ENCODE measurements around the gene ATXN10.
"Not testable (repeated sequence)": the region's sequence is repeated elsewhere in the genome, so short reads cannot be mapped to it uniquely, and the experiment has no call there.

ATXN10 gene, protein sequence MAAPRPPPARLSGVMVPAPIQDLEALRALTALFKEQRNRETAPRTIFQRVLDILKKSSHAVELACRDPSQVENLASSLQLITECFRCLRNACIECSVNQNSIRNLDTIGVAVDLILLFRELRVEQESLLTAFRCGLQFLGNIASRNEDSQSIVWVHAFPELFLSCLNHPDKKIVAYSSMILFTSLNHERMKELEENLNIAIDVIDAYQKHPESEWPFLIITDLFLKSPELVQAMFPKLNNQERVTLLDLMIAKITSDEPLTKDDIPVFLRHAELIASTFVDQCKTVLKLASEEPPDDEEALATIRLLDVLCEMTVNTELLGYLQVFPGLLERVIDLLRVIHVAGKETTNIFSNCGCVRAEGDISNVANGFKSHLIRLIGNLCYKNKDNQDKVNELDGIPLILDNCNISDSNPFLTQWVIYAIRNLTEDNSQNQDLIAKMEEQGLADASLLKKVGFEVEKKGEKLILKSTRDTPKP

DNA sequence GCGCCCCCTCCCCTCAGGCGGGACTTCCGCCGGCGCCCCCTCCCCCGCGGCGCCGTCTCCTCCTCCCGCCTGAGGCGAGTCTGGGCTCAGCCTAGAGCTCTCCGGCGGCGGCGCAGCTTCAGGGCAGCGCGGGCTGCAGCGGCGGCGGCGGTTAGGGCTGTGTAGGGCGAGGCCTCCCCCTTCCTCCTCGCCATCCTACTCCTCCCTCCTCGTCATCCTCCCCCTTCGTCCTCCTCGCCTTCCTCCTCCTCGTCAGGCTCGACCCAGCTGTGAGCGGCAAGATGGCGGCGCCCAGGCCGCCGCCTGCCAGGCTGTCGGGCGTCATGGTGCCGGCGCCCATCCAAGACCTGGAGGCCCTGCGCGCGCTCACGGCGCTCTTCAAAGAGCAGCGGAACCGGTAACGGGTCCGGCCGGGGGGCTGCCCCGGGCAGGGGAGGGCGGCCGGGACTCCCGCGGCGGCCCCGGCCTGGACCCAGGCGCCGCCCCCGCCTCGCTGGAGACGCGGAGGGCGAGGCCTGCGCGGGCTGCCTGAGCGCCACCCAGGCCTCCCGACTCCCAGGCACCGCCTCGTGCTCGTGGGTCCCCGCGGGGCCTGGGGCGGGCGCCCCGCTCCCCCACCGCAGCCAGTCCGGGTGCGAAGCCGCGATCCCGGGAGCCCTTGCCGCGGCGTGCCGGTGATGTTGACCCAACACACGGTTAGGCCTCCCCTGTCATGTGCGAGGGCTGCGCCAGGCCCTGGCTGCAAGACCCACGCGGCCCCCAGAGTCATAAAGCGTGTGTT lies at the start of gene ATXN10:
ATXN10 (plus strand) TSS at position 52 of the 781 bp plus-strand sequence; CDS start at position 282, 230 bp downstream.
- no peak for DNase-seq

DNA sequence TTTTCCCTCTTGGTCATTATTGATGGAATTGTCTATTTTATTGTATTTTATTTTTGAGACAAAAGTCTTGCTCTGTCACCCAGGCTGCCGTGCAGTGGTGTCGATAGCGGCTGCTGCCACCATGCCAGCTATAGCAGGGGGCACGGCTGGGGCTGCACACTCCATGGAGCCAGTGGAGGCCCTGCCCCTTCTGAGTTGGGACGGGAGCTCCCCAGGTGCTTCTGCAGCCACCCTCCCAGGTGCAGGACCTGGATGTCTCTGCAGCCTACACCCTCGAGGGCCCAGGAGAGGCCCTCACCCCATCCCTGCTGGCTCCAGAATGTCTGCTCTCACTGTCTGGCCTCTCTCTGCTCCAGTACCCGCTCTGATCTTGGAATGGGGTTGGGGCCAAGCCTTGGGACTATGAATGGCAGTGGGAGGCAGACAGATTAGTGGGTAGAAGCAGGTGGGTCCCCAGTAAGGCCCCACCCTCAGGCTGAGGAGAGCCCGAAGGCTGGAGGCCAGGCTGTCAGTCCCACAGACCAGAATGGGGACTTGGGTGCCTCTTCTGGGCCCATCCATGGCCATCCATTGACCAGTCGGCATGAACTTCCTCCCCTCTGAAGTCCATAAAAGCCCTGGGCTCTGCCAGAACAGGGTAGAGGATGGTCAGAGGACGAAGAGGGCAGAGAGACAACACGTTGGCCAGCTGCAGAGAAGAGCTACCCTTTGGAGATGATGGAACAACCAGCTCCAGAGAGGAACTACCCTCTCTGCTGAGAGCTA lies 49.6 kb upstream of the ATXN10 start:
- DNase-seq: no peak

DNA sequence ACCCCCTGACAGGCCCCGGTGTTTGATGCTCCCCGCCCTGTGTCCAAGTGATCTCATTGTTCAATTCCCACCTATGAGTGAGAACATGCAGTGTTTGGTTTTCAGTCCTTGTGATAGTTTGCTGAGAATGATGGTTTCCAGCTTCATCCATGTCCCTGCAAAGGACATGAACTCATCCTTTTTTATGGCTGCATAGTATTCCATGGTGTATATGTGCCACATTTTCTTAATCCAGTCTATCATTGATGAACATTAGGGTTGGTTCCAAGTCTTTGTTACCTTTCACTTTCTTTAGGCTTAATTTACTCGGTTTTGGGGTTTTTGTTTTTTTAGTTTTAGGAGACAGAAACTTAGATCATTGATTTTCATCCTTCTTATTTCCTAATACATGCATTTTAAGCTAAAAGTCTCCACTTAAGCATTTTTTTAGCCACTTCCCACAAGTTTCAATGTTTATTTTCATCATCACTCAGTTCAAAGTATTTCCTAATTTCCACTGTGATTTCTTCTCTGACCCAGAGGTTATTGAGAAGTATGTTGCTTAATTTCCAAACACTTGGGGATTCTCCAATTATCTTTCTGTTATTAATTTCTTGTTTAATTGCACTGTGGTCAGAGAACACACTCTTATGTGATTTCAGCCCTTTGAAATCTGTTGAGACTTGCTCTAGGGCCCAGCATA lies 48.0 kb upstream of the ATXN10 start:
- DNase-seq: not testable (repeated sequence)

DNA sequence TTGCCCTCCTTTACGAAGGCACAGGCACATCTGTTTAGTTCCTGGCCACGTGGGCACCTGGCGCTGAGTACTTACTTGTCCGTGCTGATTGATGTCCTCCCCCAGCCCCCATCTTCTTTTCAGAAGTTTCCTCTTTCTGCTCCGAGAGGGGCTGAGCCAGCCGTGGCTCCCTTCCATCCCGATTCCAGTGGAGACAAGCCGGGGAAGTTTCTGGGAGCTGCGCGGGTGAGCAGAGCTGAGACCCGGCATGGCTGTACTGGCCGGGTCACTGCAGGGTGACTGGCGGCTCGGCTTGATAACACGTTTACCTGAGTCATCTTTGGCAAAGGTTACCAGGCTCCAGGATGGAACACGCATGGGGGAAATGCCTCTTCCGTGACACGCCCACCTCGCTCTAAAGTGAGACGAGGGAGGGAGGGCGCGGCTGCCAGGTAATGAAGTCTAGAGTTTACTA lies 45.4 kb upstream of the ATXN10 start:
- no peak for DNase-seq

DNA sequence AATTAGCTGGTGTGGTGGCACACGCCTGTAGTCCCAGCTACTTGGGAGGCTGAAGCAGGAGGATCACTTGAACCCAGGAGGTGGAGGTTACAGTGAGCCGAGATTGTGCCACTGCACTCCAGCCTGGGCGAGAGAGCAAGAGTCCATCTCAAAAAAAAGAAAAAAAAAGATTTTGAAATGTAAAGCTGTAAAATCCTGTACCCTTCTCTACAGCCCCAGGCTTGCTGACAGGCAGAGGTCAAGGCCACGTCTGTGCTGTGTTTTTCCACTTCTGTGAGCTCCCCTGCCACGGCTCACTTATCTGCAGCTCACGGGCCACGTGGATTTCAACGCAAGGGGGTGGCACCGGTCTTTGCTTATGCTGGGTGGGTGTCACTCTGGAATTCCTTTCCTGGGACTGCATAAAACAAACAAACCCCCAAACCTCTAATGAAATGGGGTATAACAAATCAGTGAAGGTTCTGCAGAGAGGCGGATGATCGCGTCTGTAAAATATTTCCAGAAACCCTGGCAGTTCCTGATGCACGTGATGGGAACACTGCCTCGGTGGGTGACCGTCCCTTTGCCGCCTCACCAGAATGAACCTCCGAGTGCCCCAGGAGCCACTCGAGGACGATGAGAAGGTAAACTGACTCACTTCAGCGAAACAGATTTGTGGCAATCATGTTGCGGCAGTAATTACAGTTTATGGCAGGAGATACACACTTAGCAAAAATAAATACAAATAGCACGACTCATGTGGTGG lies 44.0 kb upstream of the ATXN10 start:
- DNase-seq: no peak

DNA sequence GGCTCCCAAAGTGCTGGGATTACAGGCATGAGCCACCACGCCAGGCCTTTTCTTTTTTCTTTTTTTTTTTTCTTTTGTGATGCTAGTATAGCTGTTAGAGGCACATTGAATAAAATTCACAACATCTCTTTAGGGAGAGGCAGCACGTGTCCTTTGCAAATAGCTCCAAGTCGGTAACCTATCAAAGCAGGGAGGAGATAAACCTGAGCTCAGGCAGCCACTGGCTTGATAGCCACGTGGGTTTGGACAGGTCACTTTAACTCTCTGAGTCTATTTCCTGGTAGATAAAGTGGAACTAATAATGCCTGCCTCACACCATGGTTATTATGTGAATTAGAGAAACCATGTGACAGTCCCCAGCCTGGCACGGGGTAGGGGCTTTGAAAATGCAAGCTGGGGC lies 43.1 kb upstream of the ATXN10 start:
- no peak for DNase-seq

DNA sequence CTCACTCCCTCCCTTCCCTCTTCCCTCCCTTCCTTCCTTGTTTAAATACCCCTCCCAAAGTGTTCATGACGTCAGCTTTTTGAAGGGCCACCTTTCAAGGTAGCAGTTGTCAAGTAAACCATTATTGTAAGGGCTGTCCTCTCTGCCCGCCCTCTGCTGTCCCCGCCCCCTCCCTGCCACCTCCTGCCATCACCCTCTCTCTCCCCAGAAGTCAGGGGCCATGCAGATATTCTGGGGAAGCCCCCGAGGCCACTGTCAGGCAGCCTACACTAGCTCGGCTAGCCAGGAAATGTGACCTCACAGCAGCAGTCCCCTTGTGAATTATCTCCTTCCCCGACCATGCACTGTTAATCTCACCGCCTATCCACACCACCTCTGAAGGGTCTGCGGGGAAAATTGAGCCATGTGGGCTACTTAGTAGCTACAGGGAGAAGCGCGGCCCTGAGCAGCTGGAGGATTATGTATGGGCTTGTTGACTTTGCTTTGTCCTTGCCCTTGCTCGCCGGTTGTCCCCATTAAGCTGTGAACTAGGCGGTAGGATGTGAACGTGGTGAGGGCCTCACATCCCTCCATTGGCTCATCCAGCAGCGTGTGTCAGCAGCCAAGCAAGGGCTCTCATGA lies 42.1 kb upstream of the ATXN10 start:
- DNase-seq: no peak

DNA sequence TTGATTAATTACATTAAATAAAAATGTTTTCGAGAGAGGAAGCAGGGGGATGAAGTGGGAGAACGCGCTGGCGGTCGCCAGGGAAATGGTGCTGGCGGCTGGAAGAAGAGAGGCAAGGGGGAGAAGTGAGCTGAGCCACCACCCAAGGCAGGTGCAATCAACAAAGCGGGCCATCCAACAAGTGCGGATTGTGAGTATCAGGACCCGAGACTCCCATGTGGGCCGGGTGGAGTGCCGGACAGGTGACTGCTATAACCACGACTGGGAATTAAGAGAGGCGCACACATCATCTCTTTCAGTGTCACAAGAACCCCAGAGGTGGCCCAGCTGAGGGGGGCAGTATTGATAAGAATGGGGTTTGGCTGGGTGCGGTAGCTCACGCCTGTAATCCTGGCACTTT lies 41.2 kb upstream of the ATXN10 start:
- no peak for DNase-seq

DNA sequence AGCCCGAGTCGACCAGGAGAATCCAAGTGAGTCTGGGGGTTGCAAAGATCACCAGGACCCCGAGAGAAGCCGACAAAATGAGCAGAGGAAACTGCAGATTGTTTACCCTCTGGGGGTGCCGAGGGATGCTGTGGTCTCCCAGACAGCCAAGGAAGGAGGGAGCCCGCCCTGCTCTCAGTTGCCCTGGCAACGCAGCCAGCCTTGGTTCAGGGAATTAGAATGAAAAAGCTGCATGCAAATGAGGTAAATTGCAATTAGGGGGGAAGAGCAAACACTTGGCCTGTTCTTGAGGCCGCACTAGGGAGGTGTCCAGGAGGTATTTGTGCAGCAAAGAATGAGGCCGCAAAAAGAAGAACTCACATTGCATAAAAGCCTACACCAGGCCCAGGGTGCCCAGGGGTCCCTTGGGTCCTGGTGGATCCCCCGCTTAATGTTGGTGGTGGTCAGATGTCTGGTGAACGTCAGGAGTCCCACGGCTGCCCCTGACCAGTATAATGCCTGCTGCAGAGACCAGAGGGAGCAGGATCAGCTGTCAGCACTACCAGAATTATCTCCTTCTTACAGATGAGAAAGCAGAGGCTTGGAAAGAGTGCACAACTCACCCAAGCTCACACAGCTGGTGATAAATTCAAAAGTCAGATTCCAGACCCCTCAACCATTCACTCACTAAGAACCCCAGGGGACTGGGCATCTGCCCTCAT lies 40.3 kb upstream of the ATXN10 start:
- DNase-seq: no peak

DNA sequence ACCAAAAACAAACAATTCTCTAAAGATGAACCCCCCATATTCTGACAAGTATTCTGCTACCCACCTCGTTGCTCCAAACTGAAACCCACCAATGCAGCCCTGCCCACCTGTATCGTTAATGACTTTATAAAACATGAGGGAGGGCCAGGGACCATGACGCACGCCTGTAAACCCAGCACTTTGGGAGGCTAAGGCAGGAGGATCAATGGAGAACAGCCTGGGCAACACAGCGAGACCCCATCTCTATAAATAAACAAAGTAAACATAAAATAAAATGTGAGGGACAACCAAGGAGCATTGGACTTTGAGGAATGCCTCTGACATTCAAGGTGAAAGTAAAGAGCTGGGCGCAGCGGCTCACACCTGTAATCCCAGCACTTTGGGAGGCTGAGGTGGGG lies 39.8 kb upstream of the ATXN10 start:
- no peak for DNase-seq

DNA sequence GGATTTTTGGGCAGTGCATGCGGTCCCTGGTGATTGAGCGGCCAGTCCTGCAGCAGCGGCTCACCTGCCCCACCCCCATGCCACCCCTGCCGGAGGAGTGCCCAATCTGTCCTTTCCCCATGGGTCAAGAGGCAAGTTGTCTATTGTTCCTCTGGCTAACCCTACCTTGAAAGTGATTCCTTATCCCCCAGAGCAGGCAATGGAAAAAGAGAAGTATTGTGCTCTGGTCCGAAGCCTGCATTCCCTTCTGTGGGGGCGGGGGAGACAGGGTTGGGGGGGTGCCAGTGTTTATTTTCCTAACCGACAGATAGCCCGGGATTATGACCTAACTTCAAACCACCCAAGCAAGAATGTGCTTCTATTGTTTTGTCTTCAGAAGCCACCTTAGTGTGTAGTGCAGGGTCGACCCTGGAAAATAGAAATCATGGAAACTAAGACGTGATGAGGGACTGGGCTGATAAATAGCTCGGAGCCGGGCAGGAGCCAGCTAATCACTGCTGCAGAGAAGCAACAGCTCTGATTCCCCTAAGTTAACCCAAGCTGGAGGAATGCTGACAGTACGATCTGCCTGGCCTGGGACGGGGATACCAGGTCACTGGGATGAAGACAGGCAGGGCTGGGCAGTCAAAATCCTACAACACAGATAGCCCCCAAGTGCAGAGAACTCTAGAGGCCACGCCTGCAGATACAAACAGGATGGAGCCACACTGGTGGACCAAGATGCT lies 38.7 kb upstream of the ATXN10 start:
- DNase-seq: no peak

DNA sequence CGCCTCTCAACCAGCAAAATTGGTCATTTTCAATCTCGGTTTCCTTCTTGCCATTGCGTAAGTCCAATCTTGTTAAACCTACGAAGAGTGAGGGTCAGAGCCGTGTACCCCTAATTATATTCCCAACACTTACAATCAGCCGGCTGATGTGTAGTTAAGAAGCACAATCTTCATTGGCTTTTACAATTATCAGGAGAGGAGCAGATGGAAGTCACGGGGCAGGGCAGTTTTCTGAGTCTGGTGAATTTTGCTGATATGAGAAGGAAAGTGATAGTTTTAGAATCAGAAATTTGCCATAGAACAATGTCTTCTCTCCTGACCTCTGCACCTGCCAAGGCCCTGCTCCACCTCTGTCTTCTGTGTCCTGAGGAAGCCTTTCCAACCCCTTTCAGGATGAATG lies 35.0 kb upstream of the ATXN10 start:
- DNase-seq: no peak

DNA sequence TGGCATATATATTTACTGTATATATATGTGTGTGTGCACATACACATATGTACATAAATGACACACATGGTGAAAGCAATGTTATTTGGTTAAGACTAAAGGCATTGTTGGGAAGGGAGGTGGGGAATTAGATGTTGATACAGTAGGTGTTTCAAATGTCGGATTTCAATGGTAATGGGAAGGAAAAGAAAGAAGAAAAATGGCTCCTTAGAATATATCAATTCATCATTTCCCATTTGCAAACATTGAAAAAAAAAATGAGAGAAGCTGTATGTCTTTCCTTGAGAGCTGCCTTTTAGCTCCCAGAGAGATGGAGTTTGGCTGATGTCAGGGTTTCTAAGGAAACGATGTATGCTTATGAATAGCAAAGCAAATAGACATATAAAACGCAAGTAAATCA lies 33.4 kb upstream of the ATXN10 start:
- no peak for DNase-seq

DNA sequence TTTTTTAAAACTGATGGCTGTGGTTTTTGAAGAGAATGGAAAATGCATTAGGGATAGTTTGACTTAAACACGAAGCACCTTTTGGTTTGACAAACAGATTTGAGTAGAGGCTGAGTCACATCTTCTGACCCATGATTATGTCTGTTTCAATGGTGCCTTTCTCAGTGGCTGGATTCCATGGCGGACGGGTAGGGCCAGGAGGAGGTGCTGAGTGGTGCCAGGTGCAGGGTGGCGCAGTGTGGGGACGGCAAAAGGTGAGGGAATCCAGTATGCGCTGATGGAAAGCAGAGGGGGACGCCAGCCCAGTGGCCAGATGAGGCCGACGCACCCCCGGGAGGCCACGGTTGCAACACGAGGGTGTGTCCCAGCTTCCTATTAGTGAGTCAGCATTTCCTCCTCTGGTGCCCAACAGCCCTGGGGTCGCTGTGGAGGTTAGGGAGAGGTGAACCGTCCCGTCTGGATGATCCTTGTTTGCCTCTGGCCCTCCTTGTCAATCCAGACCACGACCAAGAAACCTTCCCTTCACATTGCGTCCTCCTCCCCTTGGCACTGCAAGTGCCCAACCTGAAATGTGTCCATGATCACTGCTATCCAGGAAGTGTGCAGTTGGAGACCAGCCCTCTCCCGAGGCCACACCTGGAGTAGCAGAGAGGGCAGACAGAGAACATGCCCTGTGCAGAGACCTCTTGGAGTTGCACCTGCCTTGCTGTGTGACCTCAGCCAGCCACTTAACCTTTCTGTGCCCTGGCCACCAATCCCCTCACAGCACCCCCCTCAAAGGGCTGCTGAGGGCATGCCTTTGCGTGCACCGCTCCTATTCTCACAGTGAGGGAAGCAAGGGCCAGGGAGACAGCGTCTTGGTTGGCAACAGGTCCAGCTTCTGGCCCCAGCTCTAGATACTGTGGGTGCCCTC lies 32.5 kb upstream of the ATXN10 start:
- DNase-seq: no peak

DNA sequence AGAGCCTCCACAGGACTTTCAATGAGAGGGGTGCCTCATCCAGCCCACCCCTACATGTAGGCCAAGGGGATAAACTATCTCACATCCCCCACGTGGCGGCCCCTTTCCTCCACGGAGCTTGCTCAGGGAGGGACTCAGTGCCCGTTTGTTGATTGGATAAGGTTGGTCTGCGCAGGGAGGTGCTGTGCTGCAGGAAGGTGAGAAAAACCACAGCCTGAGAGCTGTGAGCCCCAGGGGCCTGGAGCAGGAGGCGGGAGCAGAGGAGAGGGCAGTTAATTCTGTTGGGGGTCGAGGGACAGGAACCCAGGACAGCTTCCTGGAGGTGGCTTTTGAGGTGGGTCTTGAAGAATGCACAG lies 31.9 kb upstream of the ATXN10 start:
- DNase-seq: no peak

DNA sequence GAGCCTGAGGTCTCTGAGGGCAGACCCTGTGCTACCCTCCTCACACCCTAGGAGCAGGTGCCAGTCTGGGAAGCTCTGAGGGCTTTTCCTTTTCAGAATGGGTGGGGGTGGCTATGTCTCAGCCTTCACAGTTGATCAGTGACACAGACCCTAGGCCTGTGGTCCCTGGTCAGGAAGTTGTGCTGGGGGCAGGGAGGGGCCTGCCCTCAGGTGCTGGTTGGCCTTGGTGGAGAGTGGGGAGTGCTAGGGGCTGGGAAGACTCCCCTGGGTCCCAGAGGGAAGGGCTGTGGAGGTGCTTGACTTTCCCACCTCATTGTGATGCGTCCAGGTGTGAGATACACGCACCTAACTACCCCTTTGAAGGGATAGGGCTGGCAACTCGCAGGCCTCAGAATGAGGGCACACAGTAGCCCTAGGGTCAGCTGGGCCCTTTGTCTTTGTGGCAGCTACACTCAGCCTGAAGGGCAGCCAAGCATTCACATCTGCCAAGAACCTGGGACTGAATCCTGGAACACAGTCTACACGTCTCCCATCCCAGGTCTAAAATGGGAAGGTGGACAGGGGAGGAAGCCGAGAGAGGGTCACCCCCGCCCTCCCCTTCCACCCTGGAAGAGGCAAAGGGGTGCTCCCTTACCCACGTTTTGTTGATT lies 31.2 kb upstream of the ATXN10 start:
- DNase-seq: no peak

DNA sequence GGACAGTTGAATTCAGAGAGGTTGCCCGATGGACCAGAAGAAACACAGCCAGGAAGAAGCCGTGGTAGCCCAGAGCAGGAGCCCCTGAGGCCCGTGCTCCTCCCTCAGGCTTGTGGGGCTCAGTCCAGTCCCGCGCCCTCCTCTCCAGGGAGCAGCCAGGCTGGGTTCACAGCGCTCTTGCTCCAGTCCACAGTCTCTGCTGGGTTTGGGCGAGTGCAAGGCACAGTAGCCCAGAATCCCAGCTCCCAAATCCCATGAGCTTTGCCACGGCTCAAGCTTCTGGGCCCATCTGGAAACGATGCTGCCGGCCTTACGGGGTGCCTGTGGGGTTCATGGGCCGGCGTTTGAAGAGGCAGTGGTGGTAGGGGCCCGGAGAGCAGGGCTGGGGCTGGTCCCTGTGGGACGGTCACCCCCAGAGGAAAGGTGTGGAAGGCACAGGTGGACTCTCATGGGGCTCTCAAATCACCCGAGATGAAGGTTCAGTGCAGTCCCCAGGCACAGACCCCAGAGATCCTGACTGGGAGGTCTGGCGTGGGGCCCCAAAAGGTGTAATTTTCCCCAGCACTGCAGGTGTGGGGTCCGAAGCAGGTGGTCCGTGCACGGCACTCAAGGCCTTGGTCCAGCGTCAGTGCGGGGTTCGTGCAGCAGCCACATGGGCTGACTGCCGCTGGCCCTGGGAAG lies 30.6 kb upstream of the ATXN10 start:
- DNase-seq: no peak

DNA sequence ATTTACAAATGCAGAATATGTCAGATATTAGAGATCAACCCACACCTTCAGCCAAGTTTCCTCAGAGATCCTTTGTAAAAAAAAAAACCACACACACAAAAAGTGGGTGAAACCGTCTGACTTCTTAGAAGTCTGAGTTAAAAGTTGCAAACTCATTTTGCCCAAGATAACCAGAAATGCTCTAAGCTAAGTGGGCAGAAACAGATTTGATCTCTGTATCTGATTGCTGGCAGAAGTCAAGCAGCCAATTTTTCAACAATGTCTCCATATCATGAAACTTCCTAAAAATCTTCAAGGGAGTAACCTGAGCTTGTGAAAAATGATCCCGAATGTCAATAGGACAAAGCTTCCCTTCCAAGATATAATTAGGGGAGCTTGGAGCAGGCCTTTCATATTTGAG lies 28.6 kb upstream of the ATXN10 start:
- no peak for DNase-seq
